Umbilical cord (tissue), 2 donors: ENCODE data around the gene UCKL1. TPM values are rescaled to one million over a fixed set of nuclear protein-coding genes. Genes with fewer than 3 reads are reported as not detected.
"Not testable (repeated sequence)": the region's sequence is repeated elsewhere in the genome, so short reads cannot be mapped to it uniquely, and the experiment has no call there.

Source experiments
- DNase-seq: peaks from one replicate; pipeline ENCODE4 v3.0.0-alpha.2; 2015; ENCODE audit warnings: low spot score
- total RNA-seq: library from RNA; depleted of rRNA; stranded (reverse); fragments of >200 nt; gene quantifications from one replicate; pipeline ENCODE4 v1.2.3, GENCODE V29; 2014; ENCODE audit warnings: low replicate concordance; ENCODE audit not compliant: insufficient read depth

Gene UCKL1
- total RNA-seq, 1 donor from 2014 or later = 48.2 TPM

- DNase-seq = no peak
Observed at GRCh38 chr20:63944078-63944941, 11.9 kb downstream of the UCKL1 start.

DNA sequence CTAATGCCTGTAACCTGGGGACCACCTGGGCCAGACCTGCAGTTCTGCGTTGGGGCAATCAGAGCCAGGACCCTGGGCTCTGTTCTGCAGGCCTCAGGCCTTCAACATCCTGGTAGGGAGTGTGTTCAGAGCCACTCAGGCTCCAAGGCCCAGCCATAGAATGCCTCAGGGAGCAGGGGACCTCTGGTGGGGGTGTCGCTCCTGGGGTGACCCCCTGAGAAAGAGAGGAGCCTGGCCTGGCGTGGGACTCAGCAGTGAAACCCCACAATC is 12.5 kb downstream of the UCKL1 start:
- no peak for DNase-seq

GRCh38 chr20:63942969-63943807 is 13.0 kb downstream of the UCKL1 start:
- no peak for DNase-seq

GRCh38 chr20:63942250-63942951 is 13.8 kb downstream of the UCKL1 start:
- DNase-seq = no peak

DNA sequence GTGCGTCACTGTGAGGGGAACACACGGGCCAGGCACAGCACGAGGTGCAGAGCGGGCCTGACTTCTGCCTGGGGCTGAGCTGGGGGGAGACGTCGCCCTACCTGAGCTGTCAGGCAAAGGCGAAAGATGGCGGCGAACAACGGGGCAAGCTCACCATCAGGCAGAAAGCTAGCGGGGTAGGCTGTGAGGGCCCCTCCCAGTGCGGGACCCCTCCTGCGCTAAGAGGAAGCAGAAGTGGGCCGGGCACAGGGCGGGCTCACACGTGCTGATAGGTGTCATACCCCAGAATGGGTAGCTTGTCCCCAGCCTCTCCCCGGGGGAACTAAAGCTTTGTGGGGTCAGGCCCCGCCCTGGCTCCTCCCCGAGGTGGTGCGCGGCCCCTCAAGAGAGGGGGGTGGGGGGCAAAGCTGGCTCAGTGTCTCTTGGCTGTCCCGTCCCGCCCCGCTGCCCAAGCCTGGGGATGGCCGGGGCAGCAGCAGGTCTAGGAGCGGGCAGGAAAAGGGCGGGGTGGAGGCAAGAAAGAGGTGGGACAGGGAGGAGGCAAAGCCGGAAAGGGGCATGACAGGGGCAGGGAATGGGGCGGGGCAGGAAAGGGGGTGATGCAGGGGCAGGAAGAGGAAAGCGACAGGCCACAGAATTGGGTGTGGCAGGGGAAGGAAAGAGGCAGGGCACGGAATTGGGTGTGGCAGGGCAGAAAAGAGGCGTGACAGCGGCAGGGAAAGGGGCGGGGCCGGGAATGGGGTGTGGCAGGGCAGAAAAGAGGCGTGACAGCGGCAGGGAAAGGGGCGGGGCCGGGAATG is 14.7 kb downstream of the UCKL1 start:
- no peak for DNase-seq

GRCh38 chr20:63940472-63941266 is 15.5 kb downstream of the UCKL1 start:
- no peak for DNase-seq

DNA sequence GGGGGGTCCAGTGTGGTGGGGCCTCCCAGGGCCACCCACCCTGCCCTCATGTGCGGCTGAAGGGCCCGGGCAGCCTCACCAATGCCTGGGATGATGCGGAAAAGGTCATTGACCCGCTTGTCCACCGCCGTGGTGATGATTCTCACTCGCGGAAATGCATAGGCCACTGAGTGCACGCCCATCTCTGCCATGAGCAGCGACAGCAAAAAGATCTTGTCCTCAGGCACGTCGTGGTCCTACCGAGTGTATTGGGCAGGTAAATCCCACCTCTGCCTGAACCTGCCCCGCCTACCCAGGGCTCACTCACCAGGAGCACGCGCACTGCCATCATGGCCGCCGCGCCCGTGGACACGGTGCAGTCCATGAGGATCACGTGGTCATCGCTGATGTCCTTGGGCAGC is 16.1 kb downstream of the UCKL1 start:
- no peak for DNase-seq

GRCh38 chr20:63939061-63939935 is 16.9 kb downstream of the UCKL1 start:
- no peak for DNase-seq

GRCh38 chr20:63937596-63937995 is 18.6 kb downstream of the UCKL1 start:
- no peak for DNase-seq

DNA sequence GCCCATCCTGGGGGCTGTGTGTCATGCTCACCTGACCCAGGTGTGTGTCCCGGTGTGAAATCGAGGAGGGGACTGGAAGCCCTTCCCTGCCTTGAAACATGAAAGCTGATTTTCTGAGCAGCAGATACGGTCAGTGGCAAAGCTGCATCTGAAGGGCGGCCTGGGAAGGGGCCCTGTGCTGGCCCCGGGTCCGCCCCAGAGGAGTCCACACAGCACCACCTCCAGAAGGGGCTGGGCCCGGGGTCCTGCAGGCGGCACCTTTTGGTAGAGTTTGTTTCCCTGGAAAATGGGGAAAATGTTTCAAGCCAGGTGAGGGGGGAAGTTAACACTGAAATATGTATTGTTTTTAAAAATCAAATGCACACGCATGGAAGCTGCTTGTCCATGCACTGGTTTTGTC is 20.8 kb downstream of the UCKL1 start:
- no peak for DNase-seq

DNA sequence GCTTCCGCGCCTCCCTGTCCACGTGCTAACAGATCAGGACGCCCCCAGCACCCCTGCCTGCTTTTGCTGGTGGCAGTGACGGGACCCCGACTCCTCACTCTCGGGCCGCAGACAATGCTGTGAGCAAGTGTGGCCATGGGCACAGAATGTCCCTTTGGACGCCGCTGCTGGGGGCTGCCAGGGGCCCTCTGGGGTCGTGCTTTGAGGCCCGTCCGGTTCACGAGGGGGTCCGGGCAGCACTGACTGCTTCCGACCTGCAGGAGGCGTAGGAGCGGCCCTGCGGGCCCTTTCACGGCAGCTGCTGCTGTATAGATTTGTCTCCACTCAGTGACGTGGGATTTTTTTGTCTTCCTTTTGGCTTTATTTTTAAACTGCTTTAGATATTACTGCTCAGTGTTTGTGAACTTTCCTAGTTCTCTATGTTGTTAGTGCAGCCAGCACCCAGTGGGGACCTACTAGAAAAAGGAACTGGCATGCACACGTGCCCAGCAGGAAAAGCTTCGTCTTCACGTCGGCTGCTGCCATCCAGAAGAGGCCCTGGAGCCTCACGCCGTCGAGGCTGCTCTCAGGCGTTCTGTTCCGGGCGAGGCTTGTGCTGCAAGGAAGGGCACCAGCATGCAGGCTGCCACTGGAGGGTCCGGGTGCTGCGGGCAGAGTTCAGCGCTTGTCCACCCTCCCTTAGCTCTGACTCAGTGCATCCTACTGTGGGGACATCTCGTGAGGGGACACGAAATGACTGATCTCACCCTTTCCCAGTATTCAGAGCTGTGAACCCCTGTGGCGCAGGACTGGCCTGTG is 21.7 kb downstream of the UCKL1 start:
- DNase-seq = no peak

GRCh38 chr20:63933646-63934045 is 22.6 kb downstream of the UCKL1 start:
- no peak for DNase-seq

DNA sequence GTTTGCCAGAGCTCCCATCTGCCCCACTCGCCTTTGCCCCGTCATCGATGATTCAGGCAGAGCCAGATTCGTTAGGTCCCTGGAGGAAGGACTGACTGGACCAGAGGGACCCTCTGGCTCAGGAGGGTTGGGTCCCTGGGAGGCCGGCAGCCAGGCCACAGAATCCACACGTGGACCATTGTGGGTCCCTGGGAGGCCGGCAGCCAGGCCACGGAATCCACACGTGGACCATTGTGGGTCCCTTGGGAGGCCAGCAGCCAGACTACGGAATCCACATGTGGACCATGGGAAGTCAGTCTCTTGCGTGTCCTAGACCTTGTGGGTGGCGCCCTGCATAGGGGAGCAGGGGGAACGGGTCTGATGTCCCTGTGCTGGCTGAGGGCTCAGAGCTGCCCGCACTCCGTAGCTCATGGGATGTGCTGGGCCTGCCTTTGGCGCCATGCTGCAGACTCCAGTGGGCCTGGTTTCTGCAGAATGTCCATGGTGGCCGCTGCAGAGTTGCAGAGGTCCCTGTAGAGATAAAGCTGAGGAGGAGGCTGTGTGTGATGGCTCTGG is 23.5 kb downstream of the UCKL1 start:
- no peak for DNase-seq

DNA sequence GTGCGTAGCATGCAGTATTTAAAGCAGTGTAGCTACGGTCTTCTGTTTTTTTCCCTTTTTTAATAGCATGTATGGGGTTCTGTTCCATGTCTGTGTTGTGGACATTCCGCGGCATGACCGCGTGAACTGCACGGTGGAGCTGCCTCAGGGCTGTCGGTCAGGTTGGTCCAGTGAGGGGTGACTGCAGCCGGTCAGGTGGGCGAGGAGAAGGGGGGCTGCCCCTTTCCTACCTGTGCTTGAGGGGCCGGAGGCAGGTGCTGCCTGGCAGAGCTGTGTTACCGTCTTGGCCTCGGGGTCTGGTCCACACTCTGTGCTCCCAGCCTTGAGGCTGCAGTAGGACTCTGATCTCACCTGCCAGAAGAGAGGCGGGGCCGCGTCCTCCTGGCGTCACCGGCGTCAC is 24.5 kb downstream of the UCKL1 start:
- DNase-seq = no peak

- no peak for DNase-seq
Observed at GRCh38 chr20:63930971-63931553, 25.2 kb downstream of the UCKL1 start.

DNA sequence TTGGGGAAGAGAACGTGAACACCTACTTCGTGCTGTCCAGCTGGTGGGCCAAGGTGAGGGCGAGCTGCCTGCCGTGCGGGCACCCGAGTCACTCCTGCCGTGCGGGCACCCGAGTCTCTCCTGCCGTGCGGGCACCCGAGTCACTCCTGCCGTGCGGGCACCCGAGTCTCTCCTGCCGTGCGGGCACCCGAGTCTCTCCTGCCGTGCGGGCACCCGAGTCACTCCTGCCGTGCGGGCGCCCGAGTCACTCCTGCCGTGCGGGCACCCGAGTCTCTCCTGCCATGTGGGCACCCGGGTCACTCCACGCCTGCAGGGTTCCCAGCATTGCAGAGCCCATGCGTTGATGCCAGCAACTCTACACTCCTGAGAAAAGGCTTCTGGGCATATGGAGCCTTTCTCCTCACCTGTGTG is 26.7 kb downstream of the UCKL1 start:
- not testable (repeated sequence) for DNase-seq

GRCh38 chr20:63929071-63929470 is 27.1 kb downstream of the UCKL1 start:
- no peak for DNase-seq

- DNase-seq = no peak
Observed at GRCh38 chr20:63926298-63926697, 29.9 kb downstream of the UCKL1 start.
